Nasal cavity respiratory epithelium epithelial cell of viscerocranial mucosa (primary cell): ENCODE results near the gene OCLN. TPM values are rescaled to one million over a fixed set of nuclear protein-coding genes. Genes with fewer than 3 reads are reported as not detected.

Experiments
- total RNA-seq: library from RNA; depleted of rRNA; stranded (reverse); fragments of >200 nt; gene quantifications from 2 replicates; pipeline ENCODE4 v1.2.3, GENCODE V29; 2014

Gene OCLN
- 67.5 and 148 TPM in 2 replicates for total RNA-seq

GRCh38 chr5:69492391-69492922 lies at the start of gene OCLN:
OCLN (plus strand) TSS chr5:69492790; CDS start chr5:69504245, 11,455 bp downstream.

GRCh38 chr5:69559908-69560330 lies 67.3 kb downstream of the OCLN start, which contains the start of gene GTF2H2C:
GTF2H2C (plus strand) TSS chr5:69560191; CDS start chr5:69565133, 4,942 bp downstream.

Other genes starting within 250 kb of the OCLN start
- gene CCDC125, start 160.0 kb upstream of the OCLN start, total RNA-seq, result 5.8 and 11.3 TPM in 2 replicates
- gene AK6, start 123.3 kb upstream of the OCLN start, total RNA-seq, result 42.7 and 80.4 TPM in 2 replicates
- 102 and 108 TPM in 2 replicates for gene TAF9, start 123.3 kb upstream of the OCLN start, total RNA-seq
- gene RAD17, start 123.0 kb upstream of the OCLN start, total RNA-seq, result 24.8 and 29.7 TPM in 2 replicates
- gene MARVELD2, start 77.7 kb upstream of the OCLN start, total RNA-seq, result 42.0 and 53.6 TPM in 2 replicates
- 33.8 and 51.5 TPM in 2 replicates for gene GTF2H2C, start 67.4 kb downstream of the OCLN start, total RNA-seq